Tibial nerve (tissue), 4 donors: Measurements from ENCODE around the gene TPRG1L. TPM values are rescaled to one million over a fixed set of nuclear protein-coding genes. Genes with fewer than 3 reads are reported as not detected.

Experiments
- DNase-seq, 2 donors: peaks; one replicate each; pipeline ENCODE4 v3.0.0-alpha.2; 2019; ENCODE audit warnings: low spot score in 2 of 2
- H3K27ac ChIP-seq, 4 donors: fragments of 200-600 bp; sonication (generic) in 3 of 4; one replicate each; pipeline ENCODE4 v1.5.1; 2017 to 2019; ENCODE audit warnings: mild to moderate bottlenecking in 1 of 4
- H3K27me3 ChIP-seq, 2 donors: fragments of 200-600 bp; sonication (generic) in 1 of 2; one replicate each; pipeline versions ENCODE4 v1.5.1 to v1.6.0; 2017 to 2019
- H3K36me3 ChIP-seq, 3 donors: fragments of 200-600 bp; sonication (generic); one replicate each; pipeline ENCODE4 v1.5.1; 2018 to 2019
- H3K4me1 ChIP-seq, 4 donors: fragments of 200-600 bp; sonication (generic) in 3 of 4; one replicate each; pipeline ENCODE4 v1.5.1; 2017 to 2019
- H3K4me3 ChIP-seq, 4 donors: fragments of 200-600 bp; sonication (generic) in 3 of 4; one replicate each; pipeline ENCODE4 v1.5.1; 2017 to 2019; ENCODE audit warnings: mild to moderate bottlenecking in 1 of 4, moderate library complexity in 1 of 4
- H3K9me3 ChIP-seq, 4 donors: fragments of 200-600 bp; sonication (generic) in 3 of 4; one replicate each; pipeline ENCODE4 v1.5.1; 2017 to 2019
- EP300 ChIP-seq, 2 donors: sonication (generic); formaldehyde crosslinking; IDR thresholded peaks; one replicate each; pipeline ENCODE4 v1.6.1; 2017; ENCODE audit warnings: antibody characterized with exemption in 2 of 2, mild to moderate bottlenecking in 1 of 2
- POLR2A ChIP-seq, 2 donors: fragments of 450-650 bp; IDR thresholded peaks; one replicate each; pipeline ENCODE4 v1.6.1; 2017; ENCODE audit warnings: antibody characterized with exemption in 2 of 2, mild to moderate bottlenecking in 2 of 2, moderate library complexity in 2 of 2
- WGBS, 2 donors: methylation state at CpG; one replicate each; pipeline ENCODE4 v1.1.5; 2018; 5-methylcytosine and 5-hydroxymethylcytosine counted together
- total RNA-seq, 4 donors: library from RNA; depleted of rRNA; stranded (reverse); fragments of >200 nt; gene quantifications; one replicate each; pipeline ENCODE4 v1.1.0, GENCODE V29; 2016
- TF ChIP-seq, protein P1 (sequence below), 5 experiments: fragments of 200-600 bp in 3 of 5; fragments of 450-650 bp in 2 of 5; sonication (generic) in 3 of 5; IDR thresholded peaks; one replicate each; pipeline ENCODE4 v1.5.1; 2016 to 2019; ENCODE audit warnings: antibody characterized with exemption in 5 of 5, mild to moderate bottlenecking in 3 of 5, moderate library complexity in 2 of 5

The TPRG1L gene
- total RNA-seq, 4 donors from 2014 or later: 26.7 to 39.8 (median 34.7) TPM

DNA sequence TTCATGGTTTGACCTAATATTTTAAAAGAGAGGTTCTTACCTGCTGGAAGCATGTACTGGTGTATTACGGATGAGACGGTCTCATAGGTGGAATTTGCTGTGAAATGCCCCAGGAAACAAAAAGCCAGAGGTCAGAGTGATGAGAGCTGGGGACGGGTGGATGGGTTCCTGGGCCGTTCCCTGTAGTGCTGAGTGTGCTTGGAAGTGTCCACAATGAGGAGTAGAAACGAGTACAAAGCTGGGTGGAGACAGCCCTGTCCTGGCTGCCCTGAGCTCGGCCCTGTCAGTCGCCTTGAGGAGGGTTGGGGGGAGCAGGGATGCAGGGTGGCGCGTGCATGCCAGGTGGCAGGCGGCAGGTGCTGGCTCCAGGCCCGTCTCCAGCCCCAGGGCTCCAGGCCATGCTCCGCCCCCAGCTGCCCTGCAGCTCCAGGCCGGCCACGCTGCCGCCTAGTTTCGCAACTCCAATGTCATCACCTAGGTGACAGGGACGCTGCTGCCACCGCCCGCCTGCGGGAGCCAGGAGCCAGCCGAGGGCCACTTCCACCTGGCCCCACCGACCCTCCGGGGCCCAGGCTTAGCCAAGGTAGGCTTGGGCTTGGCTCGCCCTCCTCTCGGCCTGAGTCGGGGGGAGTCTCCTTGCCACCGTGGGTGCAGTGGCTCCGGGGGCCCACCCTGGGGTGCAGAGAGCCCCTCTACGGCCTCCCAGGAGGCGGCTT is 43.9 kb downstream of the TPRG1L start:
- 39 to 47% methylated on average over 15 to 17 of the region's 30 CpGs for WGBS, 2 donors
- Histone ChIP-seq H3K4me1 (peaks cover 0 to 3% (median 0%) of the 10 kb centered on the region in 4 donors), H3K4me3 (no peak overlapping the region), H3K9me3 (no peaks in the 10 kb centered on the region), H3K27ac (no peak overlapping the region), H3K36me3 (no peaks in the 10 kb centered on the region), H3K27me3 (peaks cover 0 to 38% of the 10 kb centered on the region in 2 donors)
- DNase-seq: peak in 1 of 2 donors; percentile 23
- TF ChIP-seq, protein P1, sequence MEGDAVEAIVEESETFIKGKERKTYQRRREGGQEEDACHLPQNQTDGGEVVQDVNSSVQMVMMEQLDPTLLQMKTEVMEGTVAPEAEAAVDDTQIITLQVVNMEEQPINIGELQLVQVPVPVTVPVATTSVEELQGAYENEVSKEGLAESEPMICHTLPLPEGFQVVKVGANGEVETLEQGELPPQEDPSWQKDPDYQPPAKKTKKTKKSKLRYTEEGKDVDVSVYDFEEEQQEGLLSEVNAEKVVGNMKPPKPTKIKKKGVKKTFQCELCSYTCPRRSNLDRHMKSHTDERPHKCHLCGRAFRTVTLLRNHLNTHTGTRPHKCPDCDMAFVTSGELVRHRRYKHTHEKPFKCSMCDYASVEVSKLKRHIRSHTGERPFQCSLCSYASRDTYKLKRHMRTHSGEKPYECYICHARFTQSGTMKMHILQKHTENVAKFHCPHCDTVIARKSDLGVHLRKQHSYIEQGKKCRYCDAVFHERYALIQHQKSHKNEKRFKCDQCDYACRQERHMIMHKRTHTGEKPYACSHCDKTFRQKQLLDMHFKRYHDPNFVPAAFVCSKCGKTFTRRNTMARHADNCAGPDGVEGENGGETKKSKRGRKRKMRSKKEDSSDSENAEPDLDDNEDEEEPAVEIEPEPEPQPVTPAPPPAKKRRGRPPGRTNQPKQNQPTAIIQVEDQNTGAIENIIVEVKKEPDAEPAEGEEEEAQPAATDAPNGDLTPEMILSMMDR (IDR thresholded peaks at IDR 0.05): no peak
- no peak for TF ChIP-seq EP300 (IDR thresholded peaks at IDR 0.05)
- TF ChIP-seq POLR2A (IDR thresholded peaks at IDR 0.05): no peak

DNA sequence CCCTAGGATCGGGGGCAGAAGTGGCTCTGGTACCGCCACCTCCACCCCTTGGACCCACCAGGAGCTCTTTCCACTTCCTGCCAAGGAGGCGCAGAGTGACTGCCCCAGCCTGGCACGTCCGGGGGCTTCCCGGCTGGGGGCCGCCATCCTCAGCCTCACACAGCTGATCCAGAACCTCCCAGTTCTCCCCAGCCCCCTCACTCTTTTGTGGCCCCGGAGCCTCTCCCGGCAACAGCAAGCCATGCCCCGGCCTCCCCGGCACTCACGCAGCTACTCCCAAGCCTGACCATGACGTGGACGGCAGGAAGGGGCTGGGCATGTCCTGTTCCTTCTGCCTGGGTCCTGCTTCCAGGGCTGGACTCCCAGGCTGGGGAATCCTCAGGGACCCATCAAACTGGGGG is 44.6 kb downstream of the TPRG1L start:
- H3K27ac ChIP-seq: no peak overlapping the region
- H3K36me3 ChIP-seq: no peaks in the 10 kb centered on the region
- peaks cover 0 to 45% of the 10 kb centered on the region in 2 donors for H3K27me3 ChIP-seq
- TF ChIP-seq, protein P1 (IDR thresholded peaks at IDR 0.05): no peak
- TF ChIP-seq POLR2A (IDR thresholded peaks at IDR 0.05): no peak
- TF ChIP-seq EP300 (IDR thresholded peaks at IDR 0.05): no peak
- peaks cover 0 to 3% (median 0%) of the 10 kb centered on the region in 4 donors for H3K4me1 ChIP-seq
- DNase-seq: no peak
- no peaks in the 10 kb centered on the region for H3K9me3 ChIP-seq
- no peak overlapping the region for H3K4me3 ChIP-seq
- 73 to 77% methylated on average over 4 to 13 of the region's 14 CpGs for WGBS, 2 donors

DNA sequence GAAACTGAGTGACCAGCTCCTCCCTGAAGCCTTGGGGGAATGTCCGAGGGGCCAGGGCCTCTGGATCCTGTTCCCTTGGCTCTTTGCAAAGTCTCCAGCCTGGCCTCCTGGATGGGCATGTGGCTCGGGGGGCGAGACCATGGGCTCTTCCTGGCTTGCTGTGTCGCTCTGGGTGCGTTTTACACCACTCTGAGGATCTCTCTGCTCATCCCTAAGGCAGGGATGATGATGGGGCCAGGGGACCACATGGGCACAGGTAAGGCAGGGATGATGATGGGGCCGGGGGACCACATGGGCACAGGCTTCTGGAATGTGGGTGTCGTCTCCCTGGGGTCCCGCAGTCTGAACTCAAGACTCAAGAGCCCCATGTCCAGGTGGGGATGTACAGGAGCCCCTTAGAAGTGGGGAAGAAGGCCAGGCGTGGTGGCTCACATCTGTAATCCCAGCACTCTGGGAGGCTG is 45.2 kb downstream of the TPRG1L start:
- Histone ChIP-seq H3K4me1 (peaks cover 0 to 3% (median 0%) of the 10 kb centered on the region in 4 donors), H3K27me3 (peaks cover 0 to 47% of the 10 kb centered on the region in 2 donors), H3K36me3 (no peaks in the 10 kb centered on the region), H3K9me3 (no peaks in the 10 kb centered on the region), H3K27ac (no peak overlapping the region), H3K4me3 (no peak overlapping the region)
- WGBS, 2 donors: 83 to 94% methylated on average over 8 to 9 of the region's 9 CpGs
- no peak for DNase-seq
- TF ChIP-seq EP300 (IDR thresholded peaks at IDR 0.05) (no peak), POLR2A (IDR thresholded peaks at IDR 0.05) (no peak)
- TF ChIP-seq, protein P1 (IDR thresholded peaks at IDR 0.05): no peak

DNA sequence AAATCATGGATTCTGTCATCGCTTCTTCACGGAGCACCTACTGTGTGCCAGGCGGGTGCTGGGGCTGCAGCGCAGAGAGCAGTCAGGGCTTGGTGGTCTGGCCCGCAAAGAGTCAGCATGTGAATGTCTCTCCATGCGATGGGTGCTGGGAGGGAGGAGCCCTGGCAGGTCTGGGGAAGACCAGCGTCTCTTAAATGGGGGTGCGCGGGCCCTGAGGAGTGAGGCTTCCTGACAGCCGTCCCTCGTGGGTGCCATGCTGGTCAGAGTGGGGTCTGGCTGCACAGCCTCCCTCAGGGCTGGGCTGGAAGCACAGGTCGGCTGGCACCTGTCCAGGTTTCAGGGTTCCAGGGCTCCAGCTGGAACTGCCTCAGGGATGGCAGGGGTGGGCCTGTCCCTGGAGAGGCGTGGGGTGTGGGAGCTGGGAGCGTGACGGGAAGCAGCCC is 46.0 kb downstream of the TPRG1L start:
- no peaks in the 10 kb centered on the region for H3K36me3 ChIP-seq
- peaks cover 0 to 47% of the 10 kb centered on the region in 2 donors for H3K27me3 ChIP-seq
- no peak for DNase-seq
- H3K4me3 ChIP-seq: no peak overlapping the region
- H3K9me3 ChIP-seq: no peaks in the 10 kb centered on the region
- no peak for TF ChIP-seq POLR2A (IDR thresholded peaks at IDR 0.05)
- TF ChIP-seq, protein P1 (IDR thresholded peaks at IDR 0.05): no peak
- no peak for TF ChIP-seq EP300 (IDR thresholded peaks at IDR 0.05)
- 80 to 82% methylated on average over 10 to 15 of the region's 15 CpGs for WGBS, 2 donors
- H3K27ac ChIP-seq: no peak overlapping the region
- H3K4me1 ChIP-seq: peaks cover 0 to 3% (median 0%) of the 10 kb centered on the region in 4 donors
